Pancreas (tissue), 10 donors: ENCODE data around the gene ZBED4. TPM values are rescaled to one million over a fixed set of nuclear protein-coding genes. Genes with fewer than 3 reads are reported as not detected.

Source experiments
- ATAC-seq, 4 donors: fragments of 200-7000 bp; cut with Tn5 transposase; one replicate each; pipeline versions ENCODE4 v1.8.0 to v1.9.1; 2020; ENCODE audit warnings: mild to moderate bottlenecking in 4 of 4, moderate library complexity in 4 of 4
- DNase-seq, 6 donors: peaks; one replicate each; pipeline ENCODE4 v3.0.0-alpha.2; 2020
- FAIRE-seq: peaks from 2 replicates; lab custom pipeline; 2012; peaks lifted over from hg19 to GRCh38; lab: Jason Lieb, UNC
- H3K27ac ChIP-seq, 4 donors: fragments of 200-600 bp; sonication (generic); 1 replicate in 3 of 4; 2 replicates in 1 of 4; pipeline versions ENCODE4 v1.5.0 to v1.8.0; 2020
- H3K27me3 ChIP-seq, 4 donors: fragments of 200-600 bp; one replicate each; pipeline ENCODE4 v1.8.0; 2021
- H3K36me3 ChIP-seq, 3 donors: fragments of 200-600 bp; sonication (generic) in 1 of 3; one replicate each; pipeline versions ENCODE4 v1.5.0 to v1.8.0; 2020 to 2021
- H3K4me1 ChIP-seq, 3 donors: fragments of 200-600 bp; one replicate each; pipeline ENCODE4 v1.8.0; 2021
- H3K4me3 ChIP-seq, 4 donors: fragments of 200-600 bp; sonication (generic) in 2 of 4; one replicate each; pipeline versions ENCODE4 v1.5.0 to v1.8.0; 2020 to 2021
- H3K9me3 ChIP-seq, 4 donors: fragments of 200-600 bp; one replicate each; pipeline ENCODE4 v1.8.0; 2021
- CTCF ChIP-seq, 4 donors: fragments of 200-600 bp; sonication (generic) in 3 of 4; IDR thresholded peaks; one replicate each; pipeline versions ENCODE4 v1.5.0 to v1.8.0; 2021; ENCODE audit warnings: antibody characterized with exemption in 4 of 4
- WGBS, 2 donors: extraction: QIAGEN DNeasy Blood & Tissue Kit; methylation state at CpG; one replicate each; pipeline ENCODE4 v1.1.7; 2013; 5-methylcytosine and 5-hydroxymethylcytosine counted together
- intact Hi-C, 3 donors: fragments of 100-400 bp; cut with DNase I; formaldehyde crosslinking; loops; one replicate each; pipeline versions ENCODE4 v1.11.1 to v1.14.2; 2022
- polyA plus RNA-seq, 2 donors: library from polyadenylated mRNA; stranded (reverse); fragments of 200-250 nt; gene quantifications; one replicate each; pipeline ENCODE4 v1.2.3, GENCODE V29; 2013
- total RNA-seq, 6 donors: library from RNA; stranded (reverse); fragmentation: NEBNext Ultra II Directional in 4 of 6; extraction: Animal tissue kit (Norgen Biotek cat#: 25700) in 4 of 6; gene quantifications; one replicate each; pipeline versions ENCODE4 v1.2.1 to v1.2.4, GENCODE V29; 2021 to 2023
- donor health status: healthy with polysubstance abuse.
- donor health status: DM: no; HTN: no; CAD: no; lungs with moderate emphysema.
- donor health status: DM: no; HTN: no; CAD: no.
- donor health status: control.
- donor health status: control.
- donor health status: Bipolar disorder and iron deficiency.
- donor health status: DM: yes; HTN: yes; CAD: no.
- donor health status: DM: no; HTN: no; CAD: no.
- donor health status: DM: no; HTN: no; CAD: no.
- donor health status: DM: yes; HTN: yes; CAD: no.

ZBED4 gene
- total and polyA plus RNA-seq, 8 donors = 2.4 to 7.2 (median 4.5) TPM

- FAIRE-seq = no peak
- DNase-seq = no peak
- TF ChIP-seq CTCF (IDR thresholded peaks at IDR 0.05) = no peak
- no peaks in the 10 kb centered on the region for H3K36me3 ChIP-seq
- WGBS, 2 donors = 96 to 97% methylated on average over 7 of the region's 7 CpGs
- ATAC-seq = no peak
- peaks cover 0 to 3% (median 0%) of the 10 kb centered on the region in 3 donors for H3K4me1 ChIP-seq
- H3K4me3 ChIP-seq = no peak overlapping the region
- no peaks in the 10 kb centered on the region for H3K9me3 ChIP-seq
- H3K27ac ChIP-seq = no peak overlapping the region
- intact Hi-C loops = no loop called here
- no peaks in the 10 kb centered on the region for H3K27me3 ChIP-seq
Measured at GRCh38 chr22:49877642-49878041, 24.0 kb downstream of the ZBED4 start.

- WGBS, 2 donors = 96% methylated on average over 8 of the region's 8 CpGs
- H3K27ac ChIP-seq = no peak overlapping the region
- no peaks in the 10 kb centered on the region for H3K27me3 ChIP-seq
- no peak overlapping the region for H3K4me3 ChIP-seq
- no peak for ATAC-seq
- no peak for TF ChIP-seq CTCF (IDR thresholded peaks at IDR 0.05)
- FAIRE-seq = no peak
- H3K36me3 ChIP-seq = no peaks in the 10 kb centered on the region
- H3K4me1 ChIP-seq = peaks cover 0 to 3% (median 0%) of the 10 kb centered on the region in 3 donors
- no peak for DNase-seq
- H3K9me3 ChIP-seq = no peaks in the 10 kb centered on the region
- intact Hi-C loops = no loop called here
Measured at GRCh38 chr22:49878206-49878605, 24.6 kb downstream of the ZBED4 start.

- Histone ChIP-seq H3K27me3 (no peaks in the 10 kb centered on the region), H3K9me3 (no peaks in the 10 kb centered on the region), H3K36me3 (no peaks in the 10 kb centered on the region), H3K4me3 (no peak overlapping the region), H3K27ac (no peak overlapping the region), H3K4me1 (peaks cover 0 to 3% (median 0%) of the 10 kb centered on the region in 3 donors)
- FAIRE-seq = no peak
- no peak for TF ChIP-seq CTCF (IDR thresholded peaks at IDR 0.05)
- 96 to 98% methylated on average over 9 of the region's 9 CpGs for WGBS, 2 donors
- DNase-seq = no peak
- no peak for ATAC-seq
- intact Hi-C loops = no loop called here
Measured at GRCh38 chr22:49879871-49880270, 26.2 kb downstream of the ZBED4 start.

GRCh38 chr22:49880281-49880680 is 26.6 kb downstream of the ZBED4 start:
- 79 to 84% methylated on average over 20 of the region's 20 CpGs for WGBS, 2 donors
- Histone ChIP-seq H3K27me3 (no peaks in the 10 kb centered on the region), H3K4me3 (no peak overlapping the region), H3K36me3 (no peaks in the 10 kb centered on the region), H3K4me1 (peaks cover 0 to 3% (median 0%) of the 10 kb centered on the region in 3 donors), H3K9me3 (no peaks in the 10 kb centered on the region), H3K27ac (no peak overlapping the region)
- FAIRE-seq = no peak
- no peak for ATAC-seq
- intact Hi-C loops = no loop called here
- no peak for TF ChIP-seq CTCF (IDR thresholded peaks at IDR 0.05)
- DNase-seq = no peak

- Histone ChIP-seq H3K27ac (no peak overlapping the region), H3K4me3 (no peak overlapping the region), H3K36me3 (peaks cover 0 to 12% (median 5%) of the 10 kb centered on the region in 3 donors), H3K9me3 (no peaks in the 10 kb centered on the region), H3K4me1 (no peaks in the 10 kb centered on the region), H3K27me3 (no peaks in the 10 kb centered on the region)
- FAIRE-seq (no peak), DNase-seq (no peak), ATAC-seq (no peak)
- 95 to 97% methylated on average over 2 of the region's 2 CpGs for WGBS, 2 donors
- no peak for TF ChIP-seq CTCF (IDR thresholded peaks at IDR 0.05)
- intact Hi-C loops = no loop called here
Measured at GRCh38 chr22:49881856-49882255, 28.2 kb downstream of the ZBED4 start.
